ENCODE measurements around the gene VPS37B.

DNA sequence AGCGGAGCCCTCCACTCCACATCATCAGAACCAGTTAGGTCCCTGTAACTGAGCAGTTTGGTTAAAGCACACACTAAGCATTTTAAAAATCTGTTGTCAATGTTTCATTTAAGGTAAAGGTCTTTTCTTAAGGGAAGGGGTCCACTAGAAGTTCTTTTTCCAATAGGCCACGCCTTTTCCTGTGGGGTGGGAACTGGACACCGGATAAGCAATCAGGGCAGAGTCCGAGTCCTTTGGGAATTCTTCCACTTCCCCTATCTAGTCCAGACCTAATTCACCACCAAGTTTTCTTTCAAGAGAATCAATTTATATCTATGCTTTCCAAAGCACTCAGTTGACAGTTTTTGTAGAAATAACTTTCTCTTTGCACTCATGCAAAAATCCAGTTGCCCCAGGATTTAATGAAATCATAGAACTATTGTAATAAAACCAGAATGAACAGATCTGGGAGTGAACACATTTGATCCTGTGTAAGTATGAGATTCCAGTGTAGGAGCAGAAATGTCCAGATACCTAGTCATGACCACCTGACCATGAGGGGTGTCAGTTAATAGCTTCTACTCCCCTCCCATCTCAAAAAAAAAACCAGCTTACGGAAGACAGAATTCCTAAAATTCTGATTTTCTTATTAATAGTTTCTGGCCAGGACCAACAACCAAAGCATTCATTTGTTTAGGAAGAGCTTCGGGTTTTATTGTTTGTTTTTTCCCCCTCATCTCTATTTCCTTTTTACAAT lies 11.7 kb downstream of the VPS37B start:
- no peak for TF ChIP-seq EGR1 (IDR thresholded peaks at IDR 0.05; ENCODE audit: borderline replicate concordance, low read depth, low read length)
- no peak for TF ChIP-seq CTCF (IDR thresholded peaks at IDR 0.05; ENCODE audit: control extremely low read depth in 1 of 3, insufficient read depth in 1 of 3, low read depth in 1 of 3, low read length in 3 of 3)
- no peak for TF ChIP-seq EZH2 (IDR thresholded peaks at IDR 0.05; ENCODE audit: low read depth, low read length, severe bottlenecking)
- TF ChIP-seq BRCA1 (IDR thresholded peaks at IDR 0.05; ENCODE audit: low read depth, low read length): no peak
- TF ChIP-seq RAD21 (IDR thresholded peaks at IDR 0.05 in 1 of 2, conservative IDR thresholded peaks at IDR 0.05 in 1 of 2; ENCODE audit: low read depth in 2 of 2, low read length in 2 of 2): no peak
- TF ChIP-seq USF2 (IDR thresholded peaks at IDR 0.05; ENCODE audit: low read length): no peak

Measured in H1 (cell line).